Measurements from ENCODE around the gene ANO5.
"Not testable (repeated sequence)": the region's sequence is repeated elsewhere in the genome, so short reads cannot be mapped to it uniquely, and the experiment has no call there.

The ANO5 gene

DNA sequence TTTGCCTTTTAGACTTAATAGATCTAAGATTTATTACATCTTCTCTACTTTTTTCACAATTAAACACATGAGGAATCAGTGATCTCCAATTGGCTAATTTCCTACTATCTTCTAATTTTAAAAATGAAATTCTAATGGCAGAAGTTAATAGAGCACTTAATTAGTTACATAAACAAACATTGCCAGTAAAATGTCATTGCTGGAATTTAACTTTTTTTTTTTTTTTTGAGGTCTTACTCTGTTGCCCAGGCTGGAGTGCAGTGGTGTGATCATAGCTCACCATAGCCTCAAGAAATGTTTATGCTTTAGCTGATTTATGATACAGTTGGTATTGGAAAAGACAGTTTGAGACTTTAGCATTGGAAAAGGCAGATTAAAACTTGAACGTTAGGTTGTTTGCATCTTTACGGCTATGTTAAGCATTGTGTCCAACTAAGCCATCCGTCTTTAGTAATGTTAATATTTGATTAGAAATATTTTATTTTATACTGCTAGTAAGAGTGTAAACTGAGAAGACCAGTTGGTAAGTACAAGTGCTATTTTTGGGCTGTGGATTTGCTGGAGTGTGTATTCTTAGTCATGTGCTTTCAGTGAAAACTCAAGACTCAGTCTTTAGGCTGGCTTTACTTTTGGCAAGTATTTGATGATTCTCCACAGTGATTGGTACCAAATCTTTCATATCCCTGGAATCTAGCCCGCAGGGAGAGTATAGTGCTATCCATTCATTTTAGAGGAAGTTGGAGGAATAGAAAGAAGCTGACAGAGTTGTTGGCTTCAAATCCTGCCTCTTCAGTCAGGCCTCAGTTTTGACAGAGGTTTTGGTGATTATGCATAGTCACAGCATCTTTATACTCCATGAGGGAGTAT lies 4.5 kb downstream of the ANO5 start:
- no peak for DNase-seq (ENCODE audit: low spot score)

DNA sequence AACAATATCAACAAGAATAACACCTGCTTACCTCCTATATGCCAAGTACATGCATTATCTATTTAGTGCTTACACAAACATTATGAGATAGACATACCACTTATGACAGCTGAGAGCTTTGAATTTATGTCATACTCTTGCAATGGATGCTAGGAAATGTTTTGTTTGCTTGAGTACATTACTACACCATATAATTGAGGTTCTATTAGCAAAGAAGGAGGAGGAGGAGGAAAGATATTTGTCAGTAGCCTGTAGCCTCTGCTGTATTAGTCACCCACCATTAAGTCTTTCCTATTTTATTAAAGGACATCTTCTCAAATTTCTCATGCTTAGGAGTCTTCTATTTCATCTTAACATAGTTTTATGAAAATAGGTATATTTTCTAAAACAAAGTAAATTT lies 6.4 kb downstream of the ANO5 start:
- DNase-seq (ENCODE audit: low spot score), result no peak

DNA sequence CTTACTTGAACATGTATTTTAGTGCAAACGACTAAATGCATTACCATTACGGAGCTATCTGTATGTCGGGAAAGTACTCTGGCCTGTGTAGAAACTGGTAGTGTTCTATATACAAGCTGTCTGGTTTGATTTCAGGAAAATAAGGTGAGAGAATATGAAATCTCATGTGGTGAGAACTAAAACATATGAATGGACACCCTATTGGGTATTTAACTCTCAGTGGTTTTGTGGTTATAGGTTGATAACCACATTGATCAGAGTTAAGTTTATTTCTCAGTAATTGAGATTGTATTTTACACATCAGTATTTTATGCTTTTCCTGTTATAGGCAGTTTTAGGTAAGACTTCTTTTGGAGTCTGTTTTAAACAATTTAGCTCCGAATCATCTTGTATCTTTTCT lies 10.4 kb downstream of the ANO5 start:
- DNase-seq (ENCODE audit: low spot score), result no peak

DNA sequence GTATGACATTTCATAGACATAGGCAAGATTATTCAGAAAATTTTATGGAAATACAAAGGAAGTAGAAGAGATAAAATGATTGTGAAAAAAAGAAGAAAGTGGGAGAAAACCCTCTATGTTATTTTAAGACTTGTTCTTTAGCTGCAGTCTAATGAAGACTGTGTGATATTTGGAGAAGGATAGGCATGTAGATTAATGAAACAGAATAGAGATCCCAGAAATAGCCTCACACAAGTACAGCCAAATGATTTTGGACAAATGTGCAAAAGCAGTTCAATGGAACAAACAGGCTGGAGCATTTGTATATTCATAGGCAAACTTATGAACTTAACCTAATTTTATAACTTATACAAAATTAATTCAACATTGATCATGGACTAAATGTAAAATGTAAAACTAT lies 14.3 kb downstream of the ANO5 start:
- no peak for DNase-seq (ENCODE audit: low spot score)

DNA sequence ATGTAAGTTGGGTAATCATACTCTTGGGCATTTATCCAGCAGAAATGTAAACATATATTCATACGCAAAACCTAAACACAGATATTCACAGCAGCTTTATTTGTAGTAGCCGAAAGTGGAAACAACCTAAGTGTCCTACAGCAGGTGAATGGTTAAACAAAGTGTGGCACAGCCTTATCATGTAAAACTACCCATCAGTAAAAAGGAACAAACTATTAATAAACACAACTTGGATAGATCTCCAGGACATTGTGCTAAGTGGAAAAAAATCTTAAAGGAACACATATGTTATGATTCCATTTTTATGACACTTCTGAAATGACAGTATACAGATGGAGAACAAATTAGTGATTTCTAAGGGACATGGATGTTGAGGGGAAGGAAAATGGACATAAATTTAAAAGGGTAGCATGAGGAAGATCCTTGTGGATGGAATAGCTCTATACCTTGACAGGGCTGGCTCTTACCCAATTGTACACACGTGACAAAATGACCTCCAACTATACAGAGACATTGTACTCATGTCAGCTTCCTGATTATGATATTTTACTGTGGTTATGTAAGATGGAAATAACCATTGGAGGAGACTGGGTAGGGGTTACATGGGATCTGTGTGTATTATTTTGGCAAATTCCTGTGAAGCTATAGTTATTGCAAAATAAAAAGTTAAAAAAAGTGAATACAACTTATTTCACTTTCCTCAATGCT lies 15.4 kb downstream of the ANO5 start:
- DNase-seq (ENCODE audit: low spot score), result no peak

DNA sequence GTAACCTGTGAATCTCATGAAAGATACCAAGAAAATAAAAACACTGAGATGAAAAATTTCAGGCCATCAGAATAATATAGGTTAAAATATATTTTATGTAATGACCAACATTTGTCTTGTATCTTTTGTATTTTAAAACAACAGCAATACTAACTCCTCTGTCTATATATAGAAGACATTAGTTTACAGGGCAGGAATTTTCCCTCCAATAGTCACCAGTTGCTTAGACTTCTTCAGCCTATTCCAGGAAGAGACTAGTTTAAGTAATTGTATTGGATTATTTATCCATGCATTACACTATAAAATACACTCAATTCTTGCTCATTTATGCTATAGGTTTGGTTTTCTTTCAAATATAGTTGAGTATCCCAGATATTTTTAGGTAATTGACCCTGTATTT lies 24.1 kb downstream of the ANO5 start:
- no peak for DNase-seq (ENCODE audit: low spot score)

DNA sequence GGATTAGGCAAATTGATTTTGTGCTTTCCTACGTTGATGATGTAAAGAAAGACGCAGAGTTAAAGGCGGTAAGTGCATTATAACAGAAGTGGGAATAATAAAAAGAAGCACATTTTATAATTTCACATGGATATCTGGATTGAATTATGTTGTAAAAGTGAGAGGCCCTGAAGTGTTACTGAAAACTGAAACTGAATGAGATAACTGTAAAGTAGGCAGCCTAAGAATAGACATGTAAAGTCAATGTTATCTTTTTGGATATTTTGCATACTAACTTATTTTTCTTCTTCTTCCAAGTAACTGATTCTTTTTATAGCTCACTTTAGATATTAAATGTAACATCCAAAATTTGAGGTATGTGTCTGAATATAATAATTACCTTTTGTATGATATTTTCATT lies 28.3 kb downstream of the ANO5 start:
- DNase-seq (ENCODE audit: low spot score), result no peak

DNA sequence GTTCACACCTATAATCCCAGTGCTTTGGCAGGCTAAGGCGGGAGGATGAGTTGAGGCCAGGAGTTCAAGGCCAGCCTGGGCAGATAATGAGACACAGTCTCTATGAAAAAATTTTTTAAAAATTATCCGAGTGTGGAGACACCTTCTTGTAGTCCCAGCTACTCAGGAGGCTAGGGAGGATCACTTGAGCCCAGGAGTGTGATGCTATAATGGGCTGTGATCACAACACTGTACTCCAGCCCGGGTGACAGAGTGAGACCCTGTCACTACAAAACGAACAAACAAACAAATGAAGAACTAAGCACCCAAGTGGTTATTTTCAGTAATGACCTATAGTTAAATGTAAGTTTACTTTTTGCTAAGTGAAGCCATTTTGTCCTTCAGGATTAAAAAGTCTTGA lies 32.3 kb downstream of the ANO5 start:
- DNase-seq (ENCODE audit: low spot score), result no peak

DNA sequence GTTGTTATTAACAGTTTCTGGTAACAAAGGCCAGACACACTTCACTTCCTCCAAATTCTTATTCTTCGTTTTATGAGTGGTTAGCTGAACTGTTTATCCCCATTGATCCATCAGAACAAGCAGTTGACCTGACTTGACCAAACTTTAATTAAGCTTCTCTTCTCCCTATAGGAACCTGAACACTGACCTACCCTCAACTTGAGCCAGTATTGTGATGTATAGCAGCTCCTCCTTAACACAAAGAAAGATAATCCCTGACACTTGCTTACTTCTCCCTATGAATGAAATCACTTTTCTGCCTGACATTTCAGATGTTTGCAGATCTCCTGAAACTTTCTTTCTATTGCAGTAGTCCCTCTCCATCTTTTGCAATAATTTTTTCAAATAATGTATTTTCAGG lies 41.9 kb downstream of the ANO5 start:
- DNase-seq (ENCODE audit: low spot score), result no peak

DNA sequence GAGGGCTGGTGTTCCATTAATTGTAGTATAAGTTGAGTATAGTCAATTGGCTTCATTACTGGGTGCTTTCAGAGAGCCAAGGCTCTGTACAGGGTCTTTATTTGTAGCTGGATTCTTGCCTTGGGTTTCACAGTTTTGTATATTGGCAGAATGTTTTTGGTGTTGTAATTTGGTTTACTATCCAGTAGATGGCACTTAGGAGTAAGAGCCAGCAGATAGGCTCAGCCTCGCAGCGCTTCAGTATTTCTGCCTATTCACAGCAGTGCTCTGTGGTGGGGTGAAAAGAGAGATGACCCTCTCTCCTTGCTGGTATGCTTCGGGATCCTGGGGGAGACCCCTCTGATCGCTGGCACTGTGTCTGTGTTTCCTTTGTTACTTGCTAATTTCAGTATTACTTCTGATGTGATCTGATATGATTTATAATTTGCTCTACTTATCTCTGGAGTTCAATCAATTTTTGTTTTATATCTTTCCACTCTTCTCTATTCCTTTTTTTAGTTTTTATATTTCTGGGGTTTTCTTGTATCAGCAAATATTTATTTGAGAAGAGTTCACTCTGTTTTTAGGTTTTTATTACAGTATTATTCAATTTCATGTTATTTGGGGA lies 52.2 kb downstream of the ANO5 start:
- DNase-seq (ENCODE audit: low spot score), result peak; percentile 31

DNA sequence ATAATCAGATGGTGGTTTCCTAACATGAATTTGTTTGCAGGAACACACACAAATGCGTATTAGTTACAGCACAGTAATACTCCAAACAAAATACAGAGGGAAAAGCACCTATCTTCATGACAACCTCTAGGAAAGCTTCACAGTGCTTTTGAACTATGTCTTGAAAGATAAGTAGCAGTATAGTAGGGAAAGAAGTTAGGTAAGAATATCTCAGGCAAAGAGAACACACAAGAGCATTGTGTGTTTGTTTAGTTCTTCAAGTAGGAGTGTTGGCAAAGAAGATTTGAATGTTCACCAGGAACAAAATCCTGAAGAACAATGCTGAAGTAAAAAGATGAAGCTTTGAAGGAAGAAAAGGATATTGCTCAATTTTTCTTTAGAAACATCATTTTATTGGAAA lies 54.1 kb downstream of the ANO5 start:
- no peak for DNase-seq (ENCODE audit: low spot score)

DNA sequence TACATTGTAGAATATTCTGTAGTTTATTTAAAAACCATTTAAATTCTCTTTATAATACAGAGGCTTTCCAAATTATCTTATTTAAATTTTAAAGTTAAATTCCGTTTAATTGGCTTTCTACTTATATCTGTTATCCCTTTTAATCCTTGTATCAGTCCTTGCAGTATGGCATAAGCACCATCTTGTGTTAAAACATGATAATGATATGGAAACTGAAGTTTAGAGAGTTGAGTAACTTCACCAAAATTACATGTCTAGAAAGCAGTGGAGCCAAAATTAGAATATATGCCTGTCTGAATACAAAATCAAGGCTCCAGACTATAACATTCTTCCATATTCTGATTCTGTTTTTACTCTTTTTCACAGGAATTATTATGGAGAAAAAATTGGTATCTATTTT lies 57.0 kb downstream of the ANO5 start:
- DNase-seq (ENCODE audit: low spot score), result no peak

DNA sequence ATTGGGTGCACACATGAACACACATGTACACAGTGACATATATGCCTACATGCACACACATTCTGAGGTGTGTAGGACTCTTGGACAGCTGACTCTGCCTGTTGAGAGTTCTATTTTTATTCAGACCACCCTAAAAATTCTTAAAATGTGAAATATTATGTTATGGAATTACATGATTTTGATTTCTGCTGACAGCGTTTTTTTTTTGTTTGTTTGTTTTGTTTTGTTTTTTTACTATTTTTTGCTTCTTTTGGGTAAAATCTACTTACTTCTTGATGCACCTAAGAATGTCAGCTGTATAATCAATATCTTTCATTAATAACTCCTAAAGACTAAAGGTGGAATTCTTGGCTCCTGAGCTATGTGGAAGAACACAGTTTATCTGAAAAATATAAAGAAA lies 64.0 kb downstream of the ANO5 start:
- no peak for DNase-seq (ENCODE audit: low spot score)

DNA sequence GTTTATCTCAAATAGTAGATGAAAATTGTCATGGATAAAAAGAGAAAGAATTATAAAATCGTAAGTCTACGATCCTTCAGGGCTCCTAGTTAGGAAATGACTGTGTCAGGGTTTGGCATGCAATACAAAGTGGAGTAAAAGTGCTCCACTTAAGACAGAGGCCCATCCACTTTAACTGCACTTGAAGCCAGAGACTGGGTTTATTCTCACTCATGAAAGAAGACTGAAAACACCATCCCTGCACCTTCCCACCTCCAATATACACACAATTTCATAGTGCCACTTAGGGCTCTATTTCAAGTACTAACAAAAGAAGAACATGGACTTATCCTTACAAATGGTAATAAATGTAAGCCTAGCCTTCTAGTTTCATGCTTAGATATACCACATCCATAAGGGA lies 70.7 kb downstream of the ANO5 start:
- no peak for DNase-seq (ENCODE audit: low spot score)

DNA sequence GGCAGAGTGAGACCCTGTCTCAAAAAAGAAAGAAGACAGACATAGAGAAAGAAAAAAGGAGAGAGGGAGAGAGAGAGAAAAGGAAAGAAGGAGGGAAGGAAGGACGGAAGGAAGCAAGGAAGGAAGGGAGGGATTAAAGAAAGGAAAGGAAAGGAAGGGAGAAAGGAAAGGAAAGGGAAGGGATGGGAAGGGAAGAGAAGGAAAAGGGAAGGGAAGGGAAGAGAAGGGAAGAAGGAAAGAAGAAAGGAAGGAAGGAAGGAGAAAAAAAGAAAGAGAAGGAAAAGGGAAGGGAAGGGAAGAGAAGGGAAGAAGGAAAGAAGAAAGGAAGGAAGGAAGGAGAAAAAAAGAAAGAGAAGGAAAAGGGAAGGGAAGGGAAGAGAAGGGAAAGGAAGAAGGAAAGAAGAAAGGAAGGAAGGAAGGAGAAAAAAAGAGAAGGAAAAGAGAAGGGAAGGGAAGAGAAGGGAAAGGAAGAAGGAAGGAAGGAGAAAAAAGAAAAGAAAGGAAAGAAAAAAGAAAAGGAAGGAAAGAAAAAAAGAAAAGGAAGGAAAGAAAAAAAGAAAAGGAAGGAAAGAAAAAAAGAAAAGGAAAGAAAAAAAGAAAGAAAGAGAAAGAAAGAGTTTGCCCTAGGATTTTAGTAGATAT lies 76.2 kb downstream of the ANO5 start:
- not testable (repeated sequence) for DNase-seq (ENCODE audit: low spot score)

DNA sequence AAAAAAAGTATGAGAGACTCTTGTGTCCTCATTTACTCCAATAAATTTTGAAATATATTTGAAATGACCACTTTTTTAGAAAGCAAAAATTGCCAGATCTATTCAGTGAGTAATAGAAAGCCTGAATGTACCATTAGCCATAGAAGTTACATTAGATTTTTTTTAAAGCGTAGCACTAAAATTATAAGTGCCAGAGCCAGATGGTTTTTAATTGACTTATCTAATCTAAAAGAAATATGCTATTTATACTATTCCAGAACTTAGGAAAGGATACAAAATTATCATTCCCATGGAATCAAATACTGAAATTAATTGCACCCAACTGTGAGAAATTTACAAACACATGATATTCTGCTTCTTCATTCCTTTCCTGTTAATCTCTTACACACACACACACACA lies 80.9 kb downstream of the ANO5 start:
- no peak for DNase-seq (ENCODE audit: low spot score)

DNA sequence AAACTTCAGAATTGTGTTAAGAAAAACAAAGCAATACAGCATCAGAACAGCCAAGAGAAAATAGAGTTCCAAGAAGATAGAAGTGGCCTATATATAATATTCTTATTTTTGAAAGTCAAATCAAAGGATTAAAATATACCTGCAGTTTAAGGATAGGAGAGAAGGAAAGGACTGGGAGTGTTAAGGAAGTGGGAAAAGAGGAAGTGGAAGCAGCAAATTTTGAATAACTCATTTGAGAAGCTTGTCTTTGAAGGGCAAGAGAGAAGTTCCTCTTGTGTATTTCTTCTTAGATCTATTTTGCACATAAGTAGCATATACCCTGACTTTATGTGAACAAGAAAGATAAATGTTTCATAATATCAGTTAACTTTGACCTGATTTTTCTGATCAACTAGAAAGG lies 82.7 kb downstream of the ANO5 start:
- no peak for DNase-seq (ENCODE audit: low spot score)

DNA sequence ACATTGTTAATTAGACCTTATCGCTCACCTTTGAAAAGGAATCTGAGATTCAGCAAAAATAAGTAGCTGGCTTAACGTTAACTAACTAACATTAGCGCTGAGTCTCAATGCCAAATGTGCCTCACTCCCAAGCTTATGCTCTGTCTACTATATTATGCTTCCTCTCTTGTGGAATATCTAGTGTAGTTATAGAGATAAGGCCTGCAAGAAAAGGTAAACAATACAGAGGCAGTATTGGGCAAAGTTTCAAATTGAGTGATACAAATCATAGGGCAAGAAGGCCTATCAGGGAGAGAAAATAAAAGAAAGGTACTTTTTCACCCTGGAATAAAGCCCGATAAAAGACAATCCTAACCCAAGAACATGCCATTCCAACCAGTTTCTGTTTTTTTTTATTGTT lies 83.7 kb downstream of the ANO5 start:
- no peak for DNase-seq (ENCODE audit: low spot score)

DNA sequence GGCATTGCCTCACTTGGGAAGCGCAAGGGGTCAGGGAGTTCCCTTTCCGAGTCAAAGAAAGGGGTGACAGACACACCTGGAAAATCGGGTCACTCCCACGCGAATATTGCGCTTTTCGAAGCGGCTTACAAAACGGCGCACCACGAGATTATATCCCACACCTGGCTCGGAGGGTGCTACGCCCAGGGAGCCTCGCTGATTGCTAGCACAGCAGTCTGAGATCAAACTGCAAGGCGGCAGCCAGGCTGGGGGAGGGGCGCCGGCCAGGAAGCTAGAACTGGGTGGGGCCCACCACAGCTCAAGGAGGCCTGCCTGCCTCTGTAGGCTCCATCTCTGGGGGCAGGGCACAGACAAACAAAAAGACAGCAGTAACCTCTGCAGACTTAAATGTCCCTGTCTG lies 92.1 kb downstream of the ANO5 start:
- not testable (repeated sequence) for DNase-seq (ENCODE audit: low spot score)

DNA sequence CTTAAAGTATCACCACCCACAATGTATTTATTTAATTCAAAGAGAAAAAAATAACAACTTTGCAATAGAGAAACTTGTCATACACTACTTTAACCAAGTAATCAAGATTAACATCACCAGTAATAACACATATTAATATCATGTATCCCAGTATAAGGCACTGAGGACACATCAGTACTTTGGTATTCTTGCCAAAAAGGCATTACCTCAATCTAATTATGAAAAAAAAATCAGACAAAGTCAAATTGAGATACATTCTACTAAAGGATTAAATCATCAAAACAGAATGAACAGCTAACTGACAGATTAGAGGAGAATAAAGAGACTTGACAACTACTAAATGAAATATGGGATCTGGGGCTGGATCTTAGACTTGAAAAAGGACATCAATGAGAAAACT lies 109.5 kb downstream of the ANO5 start:
- DNase-seq (ENCODE audit: low spot score), result no peak

DNA sequence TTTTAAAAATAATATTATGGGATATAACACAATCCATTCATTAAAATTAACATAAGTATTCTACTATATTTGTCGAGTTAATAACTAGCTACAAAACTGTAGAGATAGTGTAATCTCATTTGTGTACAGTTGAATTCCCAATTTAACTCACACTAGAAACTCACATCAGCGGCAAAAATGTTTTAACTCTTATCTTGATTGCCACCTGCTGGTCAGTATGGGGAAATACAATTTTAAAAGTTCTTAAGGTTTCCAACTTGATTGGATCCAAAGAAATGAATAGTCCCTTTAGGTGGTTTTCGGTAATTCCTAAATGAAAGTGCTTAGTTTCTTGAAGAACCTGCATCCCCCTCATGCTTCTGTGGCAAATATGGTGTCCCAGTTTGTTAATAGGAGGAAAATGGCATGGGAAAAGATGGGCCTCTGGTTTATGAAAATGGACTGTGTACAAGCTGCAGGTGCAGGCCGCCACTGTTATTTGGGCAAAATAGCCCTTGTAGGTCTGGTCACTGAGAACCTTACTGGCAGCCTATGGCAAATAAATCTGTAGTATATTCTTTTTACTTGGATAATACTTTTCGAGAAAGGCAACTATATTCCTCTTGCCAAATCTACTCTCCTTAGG lies 111.6 kb downstream of the ANO5 start:
- peak; percentile 33 for DNase-seq (ENCODE audit: low spot score)

DNA sequence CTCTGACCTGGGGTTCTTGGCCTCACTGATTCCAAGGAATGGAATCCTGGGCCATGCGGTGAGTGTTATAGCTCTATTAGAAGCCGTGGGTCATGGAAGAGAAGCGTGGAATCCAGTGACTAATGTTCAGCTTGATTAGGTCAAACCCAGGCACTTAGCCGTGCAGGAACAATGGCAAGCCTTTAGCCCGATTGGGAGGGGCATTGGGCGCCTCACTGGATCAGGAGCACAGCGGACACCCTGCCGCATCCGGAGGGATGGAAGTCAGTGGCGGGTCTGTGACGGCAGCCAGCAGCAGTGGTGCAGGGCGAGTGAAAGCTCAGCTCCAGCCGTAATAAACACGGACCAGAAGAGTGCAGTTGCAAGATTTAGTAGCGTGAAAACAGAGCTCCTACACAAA lies 124.8 kb downstream of the ANO5 start:
- DNase-seq (ENCODE audit: low spot score), result no peak
